ENCODE measurements around the gene BRD2.

GRCh38 chr6:32953775-32954174 is 14.6 kb upstream of the BRD2 start:
- no peak for TF ChIP-seq CTCF (conservative IDR thresholded peaks at IDR 0.05; ENCODE audit: low read depth, low read length)
- no peak for TF ChIP-seq EZH2 (IDR thresholded peaks at IDR 0.05; ENCODE audit: low read length, unreplicated experiment)
- TF ChIP-seq EZH2phosphoT487 (IDR thresholded peaks at IDR 0.05; ENCODE audit: borderline replicate concordance, low read length): no peak
